WTC11 (cell line): ENCODE results near the gene ASF1A. TPM values are rescaled to one million over a fixed set of nuclear protein-coding genes. Genes with fewer than 3 reads are reported as not detected.

Source experiments
- ATAC-seq: fragments of 200-7000 bp; cut with Tn5 transposase; 2 replicates; pipeline ENCODE4 v1.10.0; 2021; ENCODE audit warnings: mild to moderate bottlenecking, moderate library complexity
- CTCF ChIA-PET: fragments of 300-600 bp; sonication (Branson Sonifier 250); formaldehyde crosslinking; loops from one replicate; lab custom pipeline; 2021; ENCODE audit warnings: antibody characterized with exemption; lab: Charles Lee
- POLR2A ChIA-PET: fragments of 350-600 bp; sonication (Branson Sonifier 250); formaldehyde crosslinking; loops from one replicate; lab custom pipeline; 2021; ENCODE audit warnings: antibody characterized with exemption; lab: Charles Lee
- DNase-seq: peaks from one replicate; pipeline ENCODE4 v3.0.0; 2021; ENCODE audit warnings: low spot score
- H3K27ac Mint-ChIP-seq: 2 replicates; pipeline ENCODE4 v1.8.0; 2021; ENCODE audit warnings: mixed read lengths
- H3K27me3 Mint-ChIP-seq: 2 replicates; pipeline ENCODE4 v1.8.0; 2021; ENCODE audit warnings: low read depth, mild to moderate bottlenecking, moderate library complexity, mixed read lengths
- H3K36me3 Mint-ChIP-seq: 2 replicates; pipeline ENCODE4 v1.8.0; 2021; ENCODE audit warnings: mixed read lengths
- H3K4me1 Mint-ChIP-seq: 2 replicates; pipeline ENCODE4 v1.8.0; 2022; ENCODE audit warnings: mixed read lengths
- H3K4me3 Mint-ChIP-seq: 2 replicates; pipeline ENCODE4 v1.8.0; 2021; ENCODE audit warnings: mild to moderate bottlenecking, moderate library complexity, mixed read lengths
- H3K9me3 Mint-ChIP-seq: 2 replicates; pipeline ENCODE4 v1.8.0; 2021; ENCODE audit warnings: mixed read lengths
- ATF2 ChIP-seq: sonication (generic); formaldehyde crosslinking; IDR thresholded peaks from 2 replicates; pipeline ENCODE4 v1.8.1; 2022; ENCODE audit warnings: low read depth, missing genetic modification reagents, borderline replicate concordance
- CREB1 ChIP-seq: sonication (generic); formaldehyde crosslinking; IDR thresholded peaks from 2 replicates; pipeline ENCODE4 v1.8.0; 2023; ENCODE audit warnings: mild to moderate bottlenecking, missing genetic modification reagents
- CREM ChIP-seq: sonication (generic); formaldehyde crosslinking; IDR thresholded peaks from 2 replicates; pipeline ENCODE4 v1.8.1; 2022; ENCODE audit warnings: mild to moderate bottlenecking, missing genetic modification reagents, moderate library complexity
- E2F5 ChIP-seq: sonication (generic); formaldehyde crosslinking; IDR thresholded peaks from 2 replicates; pipeline ENCODE4 v1.8.1; 2022; ENCODE audit warnings: mild to moderate bottlenecking, moderate library complexity, missing genetic modification reagents
- ETV6 ChIP-seq: sonication (generic); formaldehyde crosslinking; IDR thresholded peaks from 2 replicates; pipeline ENCODE4 v1.8.1; 2022; ENCODE audit warnings: mild to moderate bottlenecking, missing genetic modification reagents
- FOXP1 ChIP-seq: sonication (generic); formaldehyde crosslinking; IDR thresholded peaks from 2 replicates; pipeline ENCODE4 v1.8.0; 2022; ENCODE audit warnings: missing genetic modification reagents, mild to moderate bottlenecking, moderate library complexity, borderline replicate concordance
- GABPB1 ChIP-seq: sonication (generic); formaldehyde crosslinking; IDR thresholded peaks from 2 replicates; pipeline ENCODE4 v1.8.1; 2023; ENCODE audit warnings: mild to moderate bottlenecking, missing genetic modification reagents
- KAT7 ChIP-seq: sonication (generic); formaldehyde crosslinking; IDR thresholded peaks from 2 replicates; pipeline ENCODE4 v1.8.1; 2023; ENCODE audit warnings: missing genetic modification reagents, mild to moderate bottlenecking, borderline replicate concordance
- MYBL2 ChIP-seq: sonication (generic); formaldehyde crosslinking; IDR thresholded peaks from 2 replicates; pipeline ENCODE4 v1.8.1; 2023; ENCODE audit warnings: mild to moderate bottlenecking, moderate library complexity, missing genetic modification reagents
- NR1H2 ChIP-seq: sonication (generic); formaldehyde crosslinking; IDR thresholded peaks from 2 replicates; pipeline ENCODE4 v1.9.0; 2021; ENCODE audit warnings: mild to moderate bottlenecking, moderate library complexity, missing genetic modification reagents
- PRDM15 ChIP-seq: sonication (generic); formaldehyde crosslinking; IDR thresholded peaks from 2 replicates; pipeline ENCODE4 v1.8.0; 2022; ENCODE audit warnings: missing genetic modification reagents
- RELA ChIP-seq: sonication (generic); formaldehyde crosslinking; IDR thresholded peaks from 2 replicates; pipeline ENCODE4 v1.8.1; 2022; ENCODE audit warnings: missing genetic modification reagents, mild to moderate bottlenecking, borderline replicate concordance
- SMAD4 ChIP-seq: sonication (generic); formaldehyde crosslinking; IDR thresholded peaks from 2 replicates; pipeline ENCODE4 v1.8.0; 2022; ENCODE audit warnings: mild to moderate bottlenecking, missing genetic modification reagents
- SP1 ChIP-seq: sonication (generic); formaldehyde crosslinking; conservative IDR thresholded peaks from 2 replicates; pipeline ENCODE4 v1.8.1; 2022; ENCODE audit warnings: missing genetic modification reagents
- TEAD1 ChIP-seq: sonication (generic); formaldehyde crosslinking; IDR thresholded peaks from 2 replicates; pipeline ENCODE4 v1.8.0; 2022; ENCODE audit warnings: mild to moderate bottlenecking, missing genetic modification reagents
- TP53 ChIP-seq: sonication (generic); formaldehyde crosslinking; IDR thresholded peaks from 2 replicates; pipeline ENCODE4 v1.8.1; 2023; ENCODE audit warnings: mild to moderate bottlenecking, missing genetic modification reagents
- ZNF416 ChIP-seq: fragments of 250-450 bp; sonication (Bioruptor Pico); IDR thresholded peaks from 2 replicates; pipeline ENCODE4 v1.9.0; 2021; ENCODE audit warnings: mild to moderate bottlenecking, inconsistent platforms
- total RNA-seq: library from RNA; stranded (reverse); gene quantifications from 3 replicates; pipeline ENCODE4 v1.2.3, GENCODE V29; 2021
- TF ChIP-seq, protein P1 (sequence below): sonication (generic); formaldehyde crosslinking; IDR thresholded peaks from 2 replicates; pipeline ENCODE4 v1.8.0; 2022; ENCODE audit warnings: mild to moderate bottlenecking, missing genetic modification reagents
- TF ChIP-seq, protein P2 (sequence below): sonication (generic); formaldehyde crosslinking; IDR thresholded peaks from 2 replicates; pipeline ENCODE4 v1.8.0; 2023; ENCODE audit warnings: missing genetic modification reagents
- TF ChIP-seq, protein P3 (sequence below): sonication (generic); formaldehyde crosslinking; IDR thresholded peaks from 2 replicates; pipeline ENCODE4 v1.8.1; 2023; ENCODE audit warnings: mild to moderate bottlenecking, missing genetic modification reagents, moderate library complexity
- TF ChIP-seq, protein P4 (sequence below): sonication (generic); formaldehyde crosslinking; IDR thresholded peaks from 2 replicates; pipeline ENCODE4 v1.8.0; 2022; ENCODE audit warnings: mild to moderate bottlenecking, missing genetic modification reagents
- TF ChIP-seq, protein P5 (sequence below): sonication (generic); formaldehyde crosslinking; IDR thresholded peaks from 2 replicates; pipeline ENCODE4 v1.8.1; 2023; ENCODE audit warnings: mild to moderate bottlenecking, missing genetic modification reagents
- TF ChIP-seq, protein P6 (sequence below): sonication (generic); formaldehyde crosslinking; IDR thresholded peaks from 2 replicates; pipeline ENCODE4 v1.8.1; 2023; ENCODE audit warnings: mild to moderate bottlenecking, moderate library complexity, missing genetic modification reagents

ASF1A gene
- total RNA-seq, 1 experiment from 2014 or later: 36.7 TPM

DNA sequence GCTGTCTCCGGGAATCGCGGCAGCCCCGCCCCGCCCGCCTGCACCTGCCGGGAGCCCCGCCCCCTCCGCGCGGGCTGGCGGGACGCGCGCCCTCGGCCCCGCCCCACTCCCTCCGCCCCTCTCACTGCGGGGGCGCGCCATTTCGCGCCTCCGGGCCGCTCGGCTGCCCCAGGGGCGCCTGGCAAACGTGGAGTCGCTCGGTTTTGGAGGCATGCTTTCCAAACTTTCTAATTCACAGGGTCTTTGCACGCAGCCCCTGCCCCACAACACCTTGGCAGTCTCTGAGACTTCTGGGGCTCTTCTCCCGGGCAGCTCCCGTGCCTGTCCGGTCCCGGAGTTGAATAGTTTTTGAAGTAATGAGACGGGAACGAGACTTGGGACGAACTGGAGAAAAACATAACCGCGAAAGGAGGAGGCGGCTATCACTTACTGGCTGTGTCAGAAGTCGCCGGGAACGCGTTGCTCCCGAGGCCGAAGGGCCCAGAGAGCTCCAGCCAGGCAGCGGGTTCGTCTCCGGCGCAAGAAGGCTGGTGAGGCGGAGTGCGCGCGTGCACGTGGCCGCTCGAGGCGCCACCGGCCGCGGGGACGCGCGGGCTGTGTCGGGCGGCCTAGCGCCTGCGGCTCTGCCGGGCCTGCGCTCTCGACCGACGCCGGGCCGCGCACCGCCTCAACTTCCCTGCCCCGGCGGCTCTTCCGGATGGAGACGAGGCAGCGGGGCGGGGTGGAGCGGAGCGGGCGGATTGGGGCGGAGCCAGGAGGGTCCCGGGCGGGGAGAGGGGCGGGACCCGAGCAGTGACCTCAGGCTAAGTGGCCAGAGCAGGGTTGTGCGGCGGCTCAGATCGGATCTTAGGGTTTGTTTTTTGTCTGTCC, 40.7 kb downstream of the ASF1A start, which contains the start of gene MCM9:
Gene MCM9, minus strand, starts transcription at position 699 of the 870 bp plus-strand sequence. CDS start 3,436 bp downstream, outside the sequence.
- Mint-ChIP-seq H3K9me3 (peaks cover 22% of the 10 kb centered on the region), H3K27ac (peak within 1 kb of the TSS; percentile 97), H3K4me3 (peak within 1 kb of the TSS; percentile 86), H3K36me3 (peaks cover 40% of the 10 kb centered on the region), H3K27me3 (no peaks in the 10 kb centered on the region; the same call in 1 of the 2 replicates), H3K4me1 (peaks cover 23% of the 10 kb centered on the region)
- CTCF ChIA-PET: no interaction called here
- POLR2A ChIA-PET: interaction anchor here (0.5 kb wide), 1 partner anchor 173 kb away, joined by 6 read pairs; no protein-coding TSS in a partner anchor
- peak; percentile 96 for ATAC-seq
- peak; percentile 90 for DNase-seq
- TF ChIP-seq TEAD1 (CRISPR knock-in tag) (0 out of 2 replicates have a peak, but pooled peaks have one; percentile 38), GABPB1 (CRISPR knock-in tag) (peak; percentile 59), PRDM15 (CRISPR knock-in tag) (peak; percentile 32; the same call in 1 of the 2 replicates), RELA (CRISPR knock-in tag) (0 out of 2 replicates have a peak, but pooled peaks have one; percentile 52), ETV6 (CRISPR knock-in tag) (peak; percentile 90; the same call in 1 of the 2 replicates), E2F5 (CRISPR knock-in tag) (peak; percentile 74; the same call in 1 of the 2 replicates), SMAD4 (CRISPR knock-in tag) (no peak), MYBL2 (CRISPR knock-in tag) (peak; percentile 58; the same call in 1 of the 2 replicates), CREB1 (CRISPR knock-in tag) (no peak), FOXP1 (peak; percentile 95), ATF2 (CRISPR knock-in tag) (no peak), ZNF416 (no peak), CREM (peak; percentile 83), TP53 (CRISPR knock-in tag) (no peak), KAT7 (CRISPR knock-in tag) (0 out of 2 replicates have a peak, but pooled peaks have one; percentile 75), NR1H2 (CRISPR knock-in tag) (no peak), SP1 (CRISPR knock-in tag) (peak; percentile 82)
- TF ChIP-seq, protein P1, sequence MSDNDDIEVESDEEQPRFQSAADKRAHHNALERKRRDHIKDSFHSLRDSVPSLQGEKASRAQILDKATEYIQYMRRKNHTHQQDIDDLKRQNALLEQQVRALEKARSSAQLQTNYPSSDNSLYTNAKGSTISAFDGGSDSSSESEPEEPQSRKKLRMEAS (CRISPR knock-in tag): peak; percentile 81
- TF ChIP-seq, protein P2, sequence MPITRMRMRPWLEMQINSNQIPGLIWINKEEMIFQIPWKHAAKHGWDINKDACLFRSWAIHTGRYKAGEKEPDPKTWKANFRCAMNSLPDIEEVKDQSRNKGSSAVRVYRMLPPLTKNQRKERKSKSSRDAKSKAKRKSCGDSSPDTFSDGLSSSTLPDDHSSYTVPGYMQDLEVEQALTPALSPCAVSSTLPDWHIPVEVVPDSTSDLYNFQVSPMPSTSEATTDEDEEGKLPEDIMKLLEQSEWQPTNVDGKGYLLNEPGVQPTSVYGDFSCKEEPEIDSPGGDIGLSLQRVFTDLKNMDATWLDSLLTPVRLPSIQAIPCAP (CRISPR knock-in tag): 0 out of 2 replicates have a peak, but pooled peaks have one; percentile 43
- TF ChIP-seq, protein P3, sequence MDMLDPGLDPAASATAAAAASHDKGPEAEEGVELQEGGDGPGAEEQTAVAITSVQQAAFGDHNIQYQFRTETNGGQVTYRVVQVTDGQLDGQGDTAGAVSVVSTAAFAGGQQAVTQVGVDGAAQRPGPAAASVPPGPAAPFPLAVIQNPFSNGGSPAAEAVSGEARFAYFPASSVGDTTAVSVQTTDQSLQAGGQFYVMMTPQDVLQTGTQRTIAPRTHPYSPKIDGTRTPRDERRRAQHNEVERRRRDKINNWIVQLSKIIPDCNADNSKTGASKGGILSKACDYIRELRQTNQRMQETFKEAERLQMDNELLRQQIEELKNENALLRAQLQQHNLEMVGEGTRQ (CRISPR knock-in tag): peak; percentile 64
- TF ChIP-seq, protein P4, sequence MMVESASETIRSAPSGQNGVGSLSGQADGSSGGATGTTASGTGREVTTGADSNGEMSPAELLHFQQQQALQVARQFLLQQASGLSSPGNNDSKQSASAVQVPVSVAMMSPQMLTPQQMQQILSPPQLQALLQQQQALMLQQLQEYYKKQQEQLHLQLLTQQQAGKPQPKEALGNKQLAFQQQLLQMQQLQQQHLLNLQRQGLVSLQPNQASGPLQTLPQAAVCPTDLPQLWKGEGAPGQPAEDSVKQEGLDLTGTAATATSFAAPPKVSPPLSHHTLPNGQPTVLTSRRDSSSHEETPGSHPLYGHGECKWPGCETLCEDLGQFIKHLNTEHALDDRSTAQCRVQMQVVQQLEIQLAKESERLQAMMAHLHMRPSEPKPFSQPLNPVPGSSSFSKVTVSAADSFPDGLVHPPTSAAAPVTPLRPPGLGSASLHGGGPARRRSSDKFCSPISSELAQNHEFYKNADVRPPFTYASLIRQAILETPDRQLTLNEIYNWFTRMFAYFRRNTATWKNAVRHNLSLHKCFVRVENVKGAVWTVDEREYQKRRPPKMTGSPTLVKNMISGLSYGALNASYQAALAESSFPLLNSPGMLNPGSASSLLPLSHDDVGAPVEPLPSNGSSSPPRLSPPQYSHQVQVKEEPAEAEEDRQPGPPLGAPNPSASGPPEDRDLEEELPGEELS (CRISPR knock-in tag): peak; percentile 79
- TF ChIP-seq, protein P5, sequence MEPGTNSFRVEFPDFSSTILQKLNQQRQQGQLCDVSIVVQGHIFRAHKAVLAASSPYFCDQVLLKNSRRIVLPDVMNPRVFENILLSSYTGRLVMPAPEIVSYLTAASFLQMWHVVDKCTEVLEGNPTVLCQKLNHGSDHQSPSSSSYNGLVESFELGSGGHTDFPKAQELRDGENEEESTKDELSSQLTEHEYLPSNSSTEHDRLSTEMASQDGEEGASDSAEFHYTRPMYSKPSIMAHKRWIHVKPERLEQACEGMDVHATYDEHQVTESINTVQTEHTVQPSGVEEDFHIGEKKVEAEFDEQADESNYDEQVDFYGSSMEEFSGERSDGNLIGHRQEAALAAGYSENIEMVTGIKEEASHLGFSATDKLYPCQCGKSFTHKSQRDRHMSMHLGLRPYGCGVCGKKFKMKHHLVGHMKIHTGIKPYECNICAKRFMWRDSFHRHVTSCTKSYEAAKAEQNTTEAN (CRISPR knock-in tag): 0 out of 2 replicates have a peak, but pooled peaks have one; percentile 33
- TF ChIP-seq, protein P6, sequence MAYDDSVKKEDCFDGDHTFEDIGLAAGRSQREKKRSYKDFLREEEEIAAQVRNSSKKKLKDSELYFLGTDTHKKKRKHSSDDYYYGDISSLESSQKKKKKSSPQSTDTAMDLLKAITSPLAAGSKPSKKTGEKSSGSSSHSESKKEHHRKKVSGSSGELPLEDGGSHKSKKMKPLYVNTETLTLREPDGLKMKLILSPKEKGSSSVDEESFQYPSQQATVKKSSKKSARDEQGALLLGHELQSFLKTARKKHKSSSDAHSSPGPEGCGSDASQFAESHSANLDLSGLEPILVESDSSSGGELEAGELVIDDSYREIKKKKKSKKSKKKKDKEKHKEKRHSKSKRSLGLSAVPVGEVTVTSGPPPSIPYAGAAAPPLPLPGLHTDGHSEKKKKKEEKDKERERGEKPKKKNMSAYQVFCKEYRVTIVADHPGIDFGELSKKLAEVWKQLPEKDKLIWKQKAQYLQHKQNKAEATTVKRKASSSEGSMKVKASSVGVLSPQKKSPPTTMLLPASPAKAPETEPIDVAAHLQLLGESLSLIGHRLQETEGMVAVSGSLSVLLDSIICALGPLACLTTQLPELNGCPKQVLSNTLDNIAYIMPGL: peak; percentile 70
